Activated T-helper 9 cell treated with anti-CD3 and anti-CD28 coated beads, Interleukin-2, amount 50 U/mL, for 16 hours (primary cell): ENCODE measurements around the gene CHADL.
"Not testable (repeated sequence)": the region's sequence is repeated elsewhere in the genome, so short reads cannot be mapped to it uniquely, and the experiment has no call there.

Experiments used
- DNase-seq: peaks from one replicate; pipeline ENCODE4 v3.0.0-alpha.2; 2020; ENCODE audit warnings: low read depth

The CHADL gene

DNA sequence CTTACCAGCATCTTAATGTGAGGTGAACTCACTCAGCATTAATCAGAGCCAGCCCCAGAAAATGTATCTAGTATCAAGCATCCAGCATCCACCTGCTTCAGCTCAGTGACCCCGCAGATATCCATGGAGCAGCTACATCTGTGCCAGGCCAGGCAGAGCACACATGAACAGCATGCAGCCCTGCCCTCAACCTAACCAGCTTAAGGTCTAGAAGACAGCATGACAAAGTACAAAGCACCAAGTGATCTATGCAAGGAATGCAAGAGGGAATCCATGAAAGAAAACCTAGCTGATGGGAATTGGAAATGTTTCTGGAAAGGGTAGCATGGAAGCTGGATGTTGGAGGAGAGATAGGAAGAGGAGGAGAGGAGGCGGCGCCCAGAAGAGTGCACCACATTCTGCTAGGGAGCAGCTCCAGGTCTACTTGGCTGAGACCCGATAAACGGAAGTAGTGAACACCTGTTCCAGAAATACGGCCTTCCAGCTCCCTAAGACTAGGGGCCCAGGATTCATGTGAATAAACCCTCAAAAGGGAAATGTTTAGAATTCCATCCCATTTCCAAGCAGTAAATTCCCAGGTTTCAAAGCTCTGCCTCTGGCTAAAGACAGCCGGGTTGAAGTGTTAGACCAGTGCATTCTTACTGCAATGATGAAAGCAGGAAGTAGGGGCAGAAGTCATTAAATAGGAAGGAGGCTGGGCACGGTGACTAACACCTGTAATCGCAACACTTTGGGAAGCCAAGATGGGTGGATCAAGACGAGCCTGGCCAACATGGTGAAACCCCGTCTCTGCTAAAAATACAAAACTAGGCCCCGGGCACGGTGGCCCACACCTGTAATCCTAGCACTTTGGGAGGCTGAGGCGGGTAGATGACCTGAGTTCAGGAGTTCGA is 59.1 kb downstream of the CHADL start:
- no peak for DNase-seq

DNA sequence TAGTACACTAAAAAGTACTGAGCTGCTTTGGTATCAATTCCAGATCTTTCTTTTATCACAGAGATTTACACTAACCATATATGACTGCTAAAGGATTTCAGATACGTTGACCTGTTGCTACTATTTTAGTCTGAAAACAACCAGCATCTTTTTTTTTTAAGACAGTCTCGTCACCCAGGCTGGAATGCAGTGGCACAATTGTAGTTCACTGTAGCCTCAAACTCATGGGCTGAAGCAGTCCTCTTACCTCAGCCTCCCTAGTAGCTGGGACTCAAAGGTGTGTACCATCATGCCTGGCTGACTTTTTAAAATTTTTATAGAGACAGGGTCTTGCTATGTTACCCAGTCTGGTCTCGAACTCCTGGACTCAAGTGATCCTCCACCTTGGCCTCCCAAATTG is 59.8 kb downstream of the CHADL start:
- no peak for DNase-seq

DNA sequence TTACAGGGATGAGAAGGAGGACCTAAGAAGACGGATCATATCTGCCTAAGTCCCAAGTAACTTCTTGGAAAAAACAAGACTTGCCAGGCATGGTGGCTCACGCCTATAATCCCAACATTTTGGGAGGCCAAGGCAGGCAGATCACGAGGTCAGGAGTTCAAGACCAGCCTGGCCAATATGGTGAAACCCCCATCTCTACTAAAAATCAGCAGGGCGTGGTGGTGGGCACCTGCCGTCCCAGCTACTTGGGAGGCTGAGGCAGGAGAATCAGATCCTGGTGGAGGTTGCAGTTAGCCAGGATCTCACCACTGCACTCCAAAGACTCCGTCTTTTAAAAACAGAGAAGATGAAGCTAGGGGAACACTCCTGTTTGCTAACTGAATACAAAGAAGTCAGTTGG is 60.4 kb downstream of the CHADL start:
- not testable (repeated sequence) for DNase-seq
